ENCODE results near the gene SUCNR1.

- TF ChIP-seq CTCF (IDR thresholded peaks at IDR 0.05) (no peak), POLR2A (IDR thresholded peaks at IDR 0.05) (no peak)
Measured at GRCh38 chr3:151875759-151876158, 2.3 kb downstream of the SUCNR1 start.
